Panc1 (cell line): ENCODE data around the gene LRRC46. TPM values are rescaled to one million over a fixed set of nuclear protein-coding genes. Genes with fewer than 3 reads are reported as not detected.

ENCODE experiments used
- ATAC-seq: fragments of 200-7000 bp; cut with Tn5 transposase; 2 replicates; pipeline ENCODE4 v1.9.1; 2020; ENCODE audit warnings: mild to moderate bottlenecking, moderate library complexity
- BruUV-seq: library from RNA; stranded (reverse); fragments of 400-500 nt; replicated peaks from 2 replicates; lab custom pipeline; 2021; lab: Mats Ljungman, UMichigan
- CTCF ChIA-PET: fragments of 300-600 bp; sonication (Branson Sonifier 250); formaldehyde crosslinking; loops from one replicate; lab custom pipeline; 2022; ENCODE audit warnings: antibody characterized with exemption; lab: Charles Lee
- POLR2A ChIA-PET: fragments of 300-600 bp; sonication (Branson Sonifier 250); formaldehyde crosslinking; loops from one replicate; lab custom pipeline; 2022; ENCODE audit warnings: antibody characterized with exemption; lab: Charles Lee
- DNase-seq: peaks from one replicate; pipeline ENCODE4 v3.0.0-alpha.2; 2010; ENCODE audit warnings: low read depth, low spot score
- H3K27ac ChIP-seq: 2 replicates; pipeline ENCODE4 v1.5.1; 2011; ENCODE audit warnings: mild to moderate bottlenecking, low read length, inconsistent platforms
- H3K27me3 ChIP-seq: fragments of 200-500 bp; sonication (Bioruptor generic); 2 replicates; pipeline ENCODE4 v1.6.0; 2014; ENCODE audit warnings: low read length, inconsistent platforms; ENCODE audit not compliant: control insufficient read depth, insufficient read depth
- H3K36me3 ChIP-seq: fragments of 200-500 bp; sonication (Bioruptor generic); 2 replicates; pipeline ENCODE4 v1.5.1; 2014; ENCODE audit warnings: inconsistent platforms, mild to moderate bottlenecking, low read length, moderate library complexity; ENCODE audit not compliant: control insufficient read depth, insufficient read depth
- H3K4me1 ChIP-seq: 2 replicates; pipeline ENCODE4 v1.5.1; 2011; ENCODE audit warnings: inconsistent platforms, mild to moderate bottlenecking, low read length, moderate library complexity; ENCODE audit not compliant: control insufficient read depth, insufficient read depth
- H3K4me3 ChIP-seq, 2 experiments: 2 replicates each; pipeline ENCODE4 v1.5.1; 2011 to 2012; ENCODE audit warnings: low read depth in 2 of 2, low read length in 2 of 2, mild to moderate bottlenecking in 2 of 2, inconsistent platforms in 1 of 2, moderate library complexity in 1 of 2
- H3K9me3 ChIP-seq: fragments of 200-500 bp; sonication (Bioruptor generic); 2 replicates; pipeline ENCODE4 v1.5.1; 2014; ENCODE audit warnings: low read depth, mild to moderate bottlenecking, inconsistent platforms, low read length, moderate library complexity; ENCODE audit not compliant: control insufficient read depth, insufficient read depth
- CTCF ChIP-seq: fragments of 450-650 bp; IDR thresholded peaks from 2 replicates; pipeline ENCODE4 v1.5.1; 2017; ENCODE audit warnings: mild to moderate bottlenecking
- POLR2AphosphoS5 ChIP-seq: IDR thresholded peaks from 2 replicates; pipeline ENCODE4 v1.6.1; 2012; ENCODE audit warnings: mild to moderate bottlenecking, low read depth, low read length, moderate library complexity
- SIN3A ChIP-seq: IDR thresholded peaks from 2 replicates; pipeline ENCODE4 v1.6.1; 2012; ENCODE audit warnings: low read depth, mild to moderate bottlenecking, low read length, moderate library complexity, borderline replicate concordance; ENCODE audit not compliant: insufficient read depth
- TCF7L2 ChIP-seq: IDR thresholded peaks from 2 replicates; pipeline ENCODE4 v1.6.1; 2011; ENCODE audit warnings: mild to moderate bottlenecking, low read depth, low read length, inconsistent platforms
- in situ Hi-C: cut with HindIII; loops from 2 replicates; pipeline ENCODE4 v1.10.0; 2016; ENCODE audit warnings: low sequenced_read_pairs, low pct_unique_long_range_greater_than_20kb
- intact Hi-C: fragments of 100-400 bp; cut with micrococcal nuclease; formaldehyde crosslinking; loops from one replicate; pipeline ENCODE4 v1.10.0; 2022; ENCODE audit not compliant: unreplicated experiment
- total RNA-seq: library from RNA; stranded (reverse); gene quantifications from one replicate; pipeline ENCODE4 v1.2.1, GENCODE V29; 2021; ENCODE audit not compliant: unreplicated experiment
- TF ChIP-seq, protein P1 (sequence below), 2 experiments: IDR thresholded peaks; 2 replicates each; pipeline ENCODE4 v1.6.1; 2011 to 2012; ENCODE audit warnings: low read depth in 2 of 2, control low read depth in 1 of 2, low read length in 1 of 2, mild to moderate bottlenecking in 1 of 2, moderate library complexity in 1 of 2; ENCODE audit not compliant: insufficient read depth in 1 of 2

LRRC46 gene
- total RNA-seq, 1 experiment from 2014 or later: 1.9 TPM

- no peak for TF ChIP-seq POLR2AphosphoS5
- TF ChIP-seq CTCF: no peak
- no peak for TF ChIP-seq SIN3A
- no peak for TF ChIP-seq TCF7L2
- intact Hi-C loops: no loop called here
- DNase-seq (no peak), ATAC-seq (no peak)
- ChIA-PET CTCF (no interaction called here), POLR2A (no interaction called here)
- H3K27ac ChIP-seq: no peak overlapping the region
- no TSS peak for BruUV-seq
- no peak overlapping the region for H3K4me3 ChIP-seq
- in situ Hi-C loops: no loop called here
- no peaks in the 10 kb centered on the region for H3K9me3 ChIP-seq
- no peaks in the 10 kb centered on the region for H3K27me3 ChIP-seq
- peaks cover 10% of the 10 kb centered on the region; the same call in 1 of the 2 replicates for H3K4me1 ChIP-seq
- H3K36me3 ChIP-seq: no peaks in the 10 kb centered on the region
These were observed 46.0 kb downstream of the LRRC46 start for GRCh38 chr17:47877368-47878034.

DNA sequence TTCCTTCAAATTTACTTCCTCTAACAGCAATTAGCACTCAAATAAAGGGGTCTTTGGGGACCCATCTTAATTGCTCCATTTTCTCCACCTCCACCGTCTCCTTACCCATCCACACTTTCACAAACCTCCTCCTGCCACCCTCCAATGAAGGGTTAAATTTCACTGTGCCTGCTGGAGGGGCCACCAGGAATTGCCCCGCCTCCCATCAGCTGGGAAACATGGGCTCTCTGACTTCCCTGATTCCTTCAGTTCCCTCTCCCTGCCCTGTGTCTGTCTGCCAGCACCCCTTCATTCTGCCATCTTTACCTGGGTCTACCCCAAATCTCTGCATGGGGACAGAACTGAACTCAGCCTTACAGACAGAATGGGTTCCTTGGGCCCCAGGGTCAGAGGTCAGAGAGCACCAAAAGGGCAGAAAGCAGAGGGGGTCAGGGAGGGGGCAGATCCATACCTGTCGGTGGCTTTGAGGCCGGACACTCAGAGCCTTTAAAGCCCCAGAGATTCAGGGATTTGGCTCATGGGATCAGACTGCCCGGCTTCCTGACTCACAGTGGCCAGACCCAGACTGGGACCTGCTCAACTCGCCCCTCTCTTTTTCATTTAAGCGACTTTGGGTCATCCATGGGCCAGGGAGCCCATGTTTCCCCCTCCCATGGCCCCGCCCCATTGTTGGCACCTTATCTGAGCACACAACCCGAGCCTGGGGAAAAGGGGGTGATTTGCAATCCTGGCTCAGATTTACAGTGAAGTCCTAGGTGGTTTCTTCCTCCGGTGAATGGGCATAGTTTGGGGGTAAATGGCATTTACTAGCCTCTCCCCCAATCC, 46.9 kb downstream of the LRRC46 start:
- H3K4me3 ChIP-seq: no peak overlapping the region
- ChIA-PET CTCF (no interaction called here), POLR2A (no interaction called here)
- no TSS peak for BruUV-seq
- TF ChIP-seq, protein P1, sequence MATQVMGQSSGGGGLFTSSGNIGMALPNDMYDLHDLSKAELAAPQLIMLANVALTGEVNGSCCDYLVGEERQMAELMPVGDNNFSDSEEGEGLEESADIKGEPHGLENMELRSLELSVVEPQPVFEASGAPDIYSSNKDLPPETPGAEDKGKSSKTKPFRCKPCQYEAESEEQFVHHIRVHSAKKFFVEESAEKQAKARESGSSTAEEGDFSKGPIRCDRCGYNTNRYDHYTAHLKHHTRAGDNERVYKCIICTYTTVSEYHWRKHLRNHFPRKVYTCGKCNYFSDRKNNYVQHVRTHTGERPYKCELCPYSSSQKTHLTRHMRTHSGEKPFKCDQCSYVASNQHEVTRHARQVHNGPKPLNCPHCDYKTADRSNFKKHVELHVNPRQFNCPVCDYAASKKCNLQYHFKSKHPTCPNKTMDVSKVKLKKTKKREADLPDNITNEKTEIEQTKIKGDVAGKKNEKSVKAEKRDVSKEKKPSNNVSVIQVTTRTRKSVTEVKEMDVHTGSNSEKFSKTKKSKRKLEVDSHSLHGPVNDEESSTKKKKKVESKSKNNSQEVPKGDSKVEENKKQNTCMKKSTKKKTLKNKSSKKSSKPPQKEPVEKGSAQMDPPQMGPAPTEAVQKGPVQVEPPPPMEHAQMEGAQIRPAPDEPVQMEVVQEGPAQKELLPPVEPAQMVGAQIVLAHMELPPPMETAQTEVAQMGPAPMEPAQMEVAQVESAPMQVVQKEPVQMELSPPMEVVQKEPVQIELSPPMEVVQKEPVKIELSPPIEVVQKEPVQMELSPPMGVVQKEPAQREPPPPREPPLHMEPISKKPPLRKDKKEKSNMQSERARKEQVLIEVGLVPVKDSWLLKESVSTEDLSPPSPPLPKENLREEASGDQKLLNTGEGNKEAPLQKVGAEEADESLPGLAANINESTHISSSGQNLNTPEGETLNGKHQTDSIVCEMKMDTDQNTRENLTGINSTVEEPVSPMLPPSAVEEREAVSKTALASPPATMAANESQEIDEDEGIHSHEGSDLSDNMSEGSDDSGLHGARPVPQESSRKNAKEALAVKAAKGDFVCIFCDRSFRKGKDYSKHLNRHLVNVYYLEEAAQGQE (IDR thresholded peaks at IDR 0.05; ENCODE audit: insufficient read depth in 1 of 2, low read depth in 2 of 2, low read length in 1 of 2): no peak
- no peak for TF ChIP-seq CTCF
- TF ChIP-seq TCF7L2: no peak
- no peak for TF ChIP-seq SIN3A
- no peak for TF ChIP-seq POLR2AphosphoS5
- no peaks in the 10 kb centered on the region for H3K9me3 ChIP-seq
- H3K36me3 ChIP-seq: no peaks in the 10 kb centered on the region
- no peaks in the 10 kb centered on the region for H3K27me3 ChIP-seq
- ATAC-seq (no peak), DNase-seq (no peak)
- intact Hi-C loops: no loop called here
- in situ Hi-C loops: no loop called here
- H3K4me1 ChIP-seq: peaks cover 8% of the 10 kb centered on the region; the same call in 1 of the 2 replicates
- H3K27ac ChIP-seq: no peak overlapping the region
